ACC112 (cell line): ENCODE data around the gene IL17RA.

Source experiments
- H2AFZ ChIP-seq: fragments of 200-600 bp; sonication (generic); one replicate; pipeline ENCODE4 v1.6.0; 2017; ENCODE audit warnings: antibody characterized with exemption, low read length; ENCODE audit not compliant: unreplicated experiment
- H3K27ac ChIP-seq: fragments of 200-600 bp; sonication (generic); 2 replicates; pipeline ENCODE4 v1.5.1; 2014; ENCODE audit warnings: low read depth, mild to moderate bottlenecking, antibody characterized with exemption, low read length, moderate library complexity
- H3K27me3 ChIP-seq: fragments of 200-600 bp; sonication (generic); 2 replicates; pipeline ENCODE4 v1.6.1; 2014; ENCODE audit warnings: mild to moderate bottlenecking, antibody characterized with exemption, low read length, moderate library complexity, mixed read lengths; ENCODE audit not compliant: insufficient read depth
- H3K36me3 ChIP-seq: fragments of 200-600 bp; sonication (generic); 2 replicates; pipeline ENCODE4 v1.6.1; 2016; ENCODE audit warnings: mild to moderate bottlenecking, antibody characterized with exemption, low read length, moderate library complexity, mixed read lengths; ENCODE audit not compliant: insufficient read depth
- H3K4me1 ChIP-seq: fragments of 200-600 bp; sonication (generic); one replicate; pipeline ENCODE4 v1.6.1; 2016; ENCODE audit warnings: low read length, mixed read lengths; ENCODE audit not compliant: insufficient read depth, unreplicated experiment, control insufficient read depth
- H3K4me3 ChIP-seq: fragments of 200-600 bp; sonication (generic); 2 replicates; pipeline ENCODE4 v1.5.1; 2014; ENCODE audit warnings: mild to moderate bottlenecking, low read depth, low read length
- H3K79me2 ChIP-seq: fragments of 200-600 bp; sonication (generic); one replicate; pipeline ENCODE4 v1.6.0; 2016; ENCODE audit warnings: low read length; ENCODE audit not compliant: control insufficient read depth, unreplicated experiment, insufficient read depth

IL17RA gene

GRCh38 chr22:17158176-17158567 lies 73.4 kb downstream of the IL17RA start:
- Histone ChIP-seq H3K4me3 (peak overlapping the region; percentile 85), H2AFZ (peak overlapping the region; percentile 60), H3K27ac (peak overlapping the region; percentile 69), H3K4me1 (peaks cover 7% of the 10 kb centered on the region), H3K27me3 (no peaks in the 10 kb centered on the region), H3K36me3 (no peaks in the 10 kb centered on the region), H3K79me2 (peaks cover 38% of the 10 kb centered on the region)

DNA sequence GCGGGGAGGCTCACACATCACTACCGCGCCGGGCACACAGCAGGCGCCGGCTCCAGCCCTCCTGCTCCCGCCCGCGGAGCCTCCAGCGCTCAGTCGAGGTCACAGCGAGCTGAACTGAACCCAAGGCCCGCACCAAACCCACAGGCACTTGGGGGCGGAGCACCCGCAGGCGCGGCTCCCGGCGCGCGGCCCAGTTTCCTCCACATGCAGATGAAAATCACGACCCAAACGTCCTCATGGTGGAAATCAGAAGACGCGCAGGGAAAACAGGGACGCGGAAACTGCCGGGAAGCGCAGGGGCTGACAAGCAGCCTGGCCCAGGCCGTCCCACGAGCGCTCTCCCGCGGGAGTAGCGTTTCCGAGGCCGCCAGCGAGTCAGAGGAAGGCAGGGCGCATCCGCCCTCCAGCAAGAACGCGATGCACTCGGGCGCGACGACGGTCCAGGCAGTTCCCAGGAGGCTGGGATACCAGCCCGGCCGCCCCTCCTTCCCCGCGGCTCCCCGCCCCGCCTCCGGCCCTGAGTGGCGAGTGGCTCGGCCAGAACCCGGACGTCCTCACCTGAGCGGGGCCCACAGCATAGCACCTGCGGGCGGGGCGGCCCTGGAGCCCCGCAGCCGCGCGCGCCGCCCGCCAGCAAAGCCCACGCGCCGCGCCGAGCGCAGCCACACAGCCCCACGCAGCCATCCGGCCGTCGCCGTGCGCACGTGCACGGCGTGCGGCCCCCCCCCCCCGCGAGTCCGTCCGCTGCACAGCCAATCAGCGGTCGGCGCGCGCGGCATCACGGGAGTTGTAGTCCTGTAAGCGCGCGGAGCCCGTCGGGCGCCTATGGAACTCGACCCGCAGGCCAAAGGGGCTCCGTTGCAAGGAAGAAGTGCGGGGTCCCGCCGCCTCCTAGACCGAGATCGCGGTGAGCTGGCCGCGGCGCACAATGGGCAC lies 74.0 kb downstream of the IL17RA start, which contains the start of gene HDHD5:
HDHD5 (minus strand) TSS at position 710 of the 936 bp plus-strand sequence; CDS start at position 684, 26 bp downstream.
- Histone ChIP-seq H3K4me1 (peaks cover 7% of the 10 kb centered on the region), H3K36me3 (no peaks in the 10 kb centered on the region), H3K79me2 (peaks cover 31% of the 10 kb centered on the region), H3K4me3 (peak within 1 kb of the TSS; percentile 85), H2AFZ (peak within 1 kb of the TSS; percentile 87), H3K27me3 (no peaks in the 10 kb centered on the region), H3K27ac (peak within 1 kb of the TSS; percentile 69)

- no peaks in the 10 kb centered on the region for H3K27me3 ChIP-seq
- H2AFZ ChIP-seq, result peak overlapping the region; percentile 87
- peak overlapping the region; percentile 85 for H3K4me3 ChIP-seq
- H3K36me3 ChIP-seq, result no peaks in the 10 kb centered on the region
- peak overlapping the region; percentile 43 for H3K27ac ChIP-seq
- H3K4me1 ChIP-seq, result peaks cover 7% of the 10 kb centered on the region
- H3K79me2 ChIP-seq, result peaks cover 29% of the 10 kb centered on the region
These were observed 74.7 kb downstream of the IL17RA start for GRCh38 chr22:17159504-17159951.

DNA sequence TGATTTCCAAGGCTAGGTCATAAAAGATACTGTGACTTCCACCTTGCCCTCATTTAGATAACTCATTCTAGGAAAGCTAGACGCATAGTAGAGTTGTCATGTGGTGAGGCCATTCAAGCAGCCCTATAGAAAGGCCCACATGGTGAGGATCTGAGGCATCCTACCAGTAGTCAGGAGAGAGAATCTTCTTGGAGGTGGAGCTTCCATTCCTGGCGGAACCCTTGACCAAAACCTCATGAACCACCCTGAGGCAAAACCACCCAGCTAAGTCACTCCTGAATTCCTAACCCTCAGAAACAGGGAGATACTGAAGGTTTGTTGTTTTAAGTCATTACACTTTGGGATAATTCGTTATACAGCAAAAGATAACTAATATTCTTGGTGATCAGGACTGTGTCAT lies 77.2 kb downstream of the IL17RA start:
- no peak overlapping the region for H3K27ac ChIP-seq
- H2AFZ ChIP-seq, result no peak overlapping the region
- H3K36me3 ChIP-seq, result no peaks in the 10 kb centered on the region
- peaks cover 9% of the 10 kb centered on the region for H3K79me2 ChIP-seq
- no peak overlapping the region for H3K4me3 ChIP-seq
- H3K4me1 ChIP-seq, result peaks cover 7% of the 10 kb centered on the region
- no peaks in the 10 kb centered on the region for H3K27me3 ChIP-seq

DNA sequence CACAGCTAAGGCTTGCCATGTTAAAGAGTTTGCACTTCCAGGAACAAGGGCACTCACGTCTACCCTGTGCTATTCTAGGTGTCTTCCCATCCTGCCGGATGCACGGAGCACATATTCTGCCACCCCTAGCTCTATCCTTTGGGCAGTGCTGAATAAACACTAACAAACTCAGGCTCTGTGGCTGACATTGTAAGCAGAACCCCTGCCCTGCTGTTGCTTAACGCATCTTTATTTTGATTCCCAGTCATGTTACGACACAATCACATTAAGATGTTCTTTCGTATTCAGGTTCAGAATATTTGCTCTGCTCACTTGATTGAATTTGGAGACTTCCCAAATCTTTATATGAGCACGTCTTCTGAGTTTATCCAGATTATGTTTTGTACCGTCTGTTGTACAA lies 77.9 kb downstream of the IL17RA start:
- peaks cover 1% of the 10 kb centered on the region for H3K4me1 ChIP-seq
- H3K79me2 ChIP-seq, result peaks cover 3% of the 10 kb centered on the region
- no peaks in the 10 kb centered on the region for H3K27me3 ChIP-seq
- H3K4me3 ChIP-seq, result no peak overlapping the region
- no peak overlapping the region for H3K27ac ChIP-seq
- H2AFZ ChIP-seq, result no peak overlapping the region
- H3K36me3 ChIP-seq, result no peaks in the 10 kb centered on the region

DNA sequence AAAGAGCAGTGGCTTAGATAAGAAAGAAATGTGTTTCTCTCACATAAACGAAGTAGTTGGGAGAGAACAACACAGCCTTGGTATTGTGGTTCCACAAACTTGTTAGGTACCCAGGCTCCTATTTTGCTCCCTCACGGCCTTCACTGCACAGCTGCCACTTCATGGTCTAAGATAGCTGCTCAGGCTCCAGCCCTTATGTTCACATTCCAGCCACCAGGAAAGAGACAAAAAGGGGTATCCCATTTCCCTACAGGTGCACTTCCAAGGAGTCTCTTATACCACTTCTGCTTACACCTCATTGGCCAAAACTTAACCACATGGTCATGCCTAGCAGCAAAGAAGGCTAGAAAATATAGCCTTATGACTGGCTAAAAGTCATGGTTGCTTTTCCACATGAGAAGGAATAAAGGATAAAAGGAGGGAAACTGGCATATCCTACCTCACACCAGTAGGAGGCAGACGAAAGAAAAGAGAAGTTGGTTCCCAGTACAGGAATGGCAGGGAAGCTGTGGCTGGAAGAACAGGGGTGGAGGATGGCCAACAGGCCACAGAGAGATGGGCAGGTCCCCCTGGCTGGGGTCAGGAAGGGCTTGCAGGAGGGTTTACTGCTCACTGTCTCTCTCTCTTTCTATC lies 79.7 kb downstream of the IL17RA start:
- Histone ChIP-seq H3K4me1 (no peaks in the 10 kb centered on the region), H3K4me3 (no peak overlapping the region), H3K36me3 (no peaks in the 10 kb centered on the region), H3K27me3 (no peaks in the 10 kb centered on the region), H3K79me2 (no peaks in the 10 kb centered on the region), H2AFZ (no peak overlapping the region), H3K27ac (no peak overlapping the region)
